OCI-LY1 (cell line): Measurements from ENCODE around the gene ADNP.

Source experiments
- H2AFZ ChIP-seq: fragments of 200-600 bp; sonication (generic), shearing (Covaris generic); 2 replicates; pipeline ENCODE4 v1.6.0; 2014; ENCODE audit warnings: antibody characterized with exemption, mild to moderate bottlenecking, low read length
- H3F3A ChIP-seq: fragments of 200-600 bp; sonication (generic), shearing (Covaris generic); 2 replicates; pipeline ENCODE4 v1.6.0; 2014; ENCODE audit warnings: mild to moderate bottlenecking, antibody characterized with exemption, low read length, moderate library complexity; ENCODE audit not compliant: insufficient read depth
- H3K27ac ChIP-seq: fragments of 200-600 bp; sonication (generic); 2 replicates; pipeline ENCODE4 v1.5.1; 2014; ENCODE audit warnings: low read length, mixed run types, mild to moderate bottlenecking, low read depth; ENCODE audit not compliant: poor library complexity, severe bottlenecking
- H3K27me3 ChIP-seq: fragments of 200-600 bp; sonication (generic); 2 replicates; pipeline ENCODE4 v1.6.0; 2014; ENCODE audit warnings: antibody characterized with exemption, mild to moderate bottlenecking, low read length, moderate library complexity; ENCODE audit not compliant: insufficient read depth
- H3K36me3 ChIP-seq: fragments of 200-600 bp; sonication (generic); 2 replicates; pipeline ENCODE4 v1.6.1; 2014; ENCODE audit warnings: mild to moderate bottlenecking, antibody characterized with exemption, low read length, moderate library complexity, mixed read lengths; ENCODE audit not compliant: insufficient read depth
- H3K4me1 ChIP-seq: fragments of 200-600 bp; sonication (generic); 2 replicates; pipeline ENCODE4 v1.5.1; 2014; ENCODE audit warnings: mild to moderate bottlenecking, low read length, moderate library complexity; ENCODE audit not compliant: insufficient read depth, severe bottlenecking
- H3K4me2 ChIP-seq: fragments of 200-600 bp; sonication (generic), shearing (Covaris generic); 2 replicates; pipeline ENCODE4 v1.6.1; 2014; ENCODE audit warnings: low read length
- H3K4me3 ChIP-seq: fragments of 200-600 bp; sonication (generic); 2 replicates; pipeline ENCODE4 v1.5.1; 2014; ENCODE audit warnings: low read length, low read depth, mild to moderate bottlenecking, mixed read lengths; ENCODE audit not compliant: poor library complexity, severe bottlenecking
- H3K79me2 ChIP-seq: fragments of 200-600 bp; shearing (Covaris generic); 2 replicates; pipeline ENCODE4 v1.6.1; 2016; ENCODE audit warnings: mixed run types, low read length, mixed read lengths; ENCODE audit not compliant: insufficient read depth
- H3K9ac ChIP-seq: fragments of 200-600 bp; sonication (generic), shearing (Covaris generic); 2 replicates; pipeline ENCODE4 v1.6.1; 2014; ENCODE audit warnings: mild to moderate bottlenecking, low read length, mixed read lengths
- H3K9me2 ChIP-seq: fragments of 200-600 bp; sonication (generic), shearing (Covaris generic); 2 replicates; pipeline ENCODE4 v1.6.1; 2014; ENCODE audit warnings: low read depth, mild to moderate bottlenecking, low read length, mixed read lengths
- H3K9me3 ChIP-seq: fragments of 200-600 bp; shearing (Covaris generic); 2 replicates; pipeline ENCODE4 v1.6.1; 2014; ENCODE audit warnings: low read length, mixed read lengths
- H4K20me1 ChIP-seq: fragments of 200-600 bp; sonication (generic), shearing (Covaris generic); 2 replicates; pipeline ENCODE4 v1.6.0; 2016; ENCODE audit warnings: mild to moderate bottlenecking, low read length; ENCODE audit not compliant: insufficient read depth
- EZH2 ChIP-seq: fragments of 200-600 bp; sonication (generic), shearing (Covaris generic); IDR thresholded peaks from 2 replicates; pipeline ENCODE4 v1.8.0; 2017; ENCODE audit warnings: borderline replicate concordance, mixed run types, mild to moderate bottlenecking, antibody characterized with exemption, low read length, moderate library complexity, mixed read lengths
- TF ChIP-seq, protein P1 (sequence below): fragments of 200-600 bp; sonication (generic), shearing (Covaris generic); IDR thresholded peaks from 2 replicates; pipeline ENCODE4 v1.5.1; 2017; ENCODE audit warnings: mild to moderate bottlenecking, antibody characterized with exemption, low read length, moderate library complexity, mixed read lengths

The ADNP gene

DNA sequence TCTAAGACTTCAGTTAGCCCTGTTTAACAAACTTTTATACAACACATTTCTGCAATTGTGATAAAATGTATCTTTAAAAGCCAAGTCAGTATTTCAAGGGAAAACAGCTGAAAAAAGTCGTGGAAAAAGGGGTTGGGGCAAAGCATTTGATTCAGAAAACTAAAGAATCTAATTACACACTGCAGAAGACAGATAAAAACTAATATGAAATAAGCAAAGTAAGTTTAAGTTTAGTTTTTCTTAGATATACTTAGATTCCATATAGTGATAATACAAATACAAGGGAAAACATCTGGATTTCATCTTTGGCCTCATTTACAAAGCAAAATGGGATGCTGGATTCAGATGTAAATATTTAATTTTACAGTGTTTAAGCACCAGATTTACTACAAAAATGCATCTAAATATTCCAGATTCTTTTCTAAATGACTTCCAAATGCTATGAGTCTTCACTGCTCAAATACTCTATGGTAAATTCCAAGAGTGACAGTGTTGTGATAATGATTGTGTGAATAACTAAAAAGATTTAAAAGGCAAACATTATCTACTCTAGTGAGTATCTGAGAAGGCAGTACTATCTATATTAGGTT is 1.5 kb upstream of the ADNP start:
- Histone ChIP-seq H4K20me1 (0 out of 2 replicates have a peak, but pooled peaks cover 2% of the 10 kb centered on the region), H3K4me3 (no peak overlapping the region), H3K9me2 (no peaks in the 10 kb centered on the region), H3F3A (peaks cover 15% of the 10 kb centered on the region; the same call in 1 of the 2 replicates), H2AFZ (no peak overlapping the region), H3K9me3 (no peaks in the 10 kb centered on the region), H3K4me2 (no peak overlapping the region), H3K4me1 (peaks cover 31% of the 10 kb centered on the region), H3K36me3 (peaks cover 73% of the 10 kb centered on the region), H3K79me2 (peaks cover 27% of the 10 kb centered on the region), H3K27ac (peak overlapping the region; percentile 92), H3K9ac (no peak overlapping the region), H3K27me3 (no peaks in the 10 kb centered on the region)
- TF ChIP-seq, protein P1, sequence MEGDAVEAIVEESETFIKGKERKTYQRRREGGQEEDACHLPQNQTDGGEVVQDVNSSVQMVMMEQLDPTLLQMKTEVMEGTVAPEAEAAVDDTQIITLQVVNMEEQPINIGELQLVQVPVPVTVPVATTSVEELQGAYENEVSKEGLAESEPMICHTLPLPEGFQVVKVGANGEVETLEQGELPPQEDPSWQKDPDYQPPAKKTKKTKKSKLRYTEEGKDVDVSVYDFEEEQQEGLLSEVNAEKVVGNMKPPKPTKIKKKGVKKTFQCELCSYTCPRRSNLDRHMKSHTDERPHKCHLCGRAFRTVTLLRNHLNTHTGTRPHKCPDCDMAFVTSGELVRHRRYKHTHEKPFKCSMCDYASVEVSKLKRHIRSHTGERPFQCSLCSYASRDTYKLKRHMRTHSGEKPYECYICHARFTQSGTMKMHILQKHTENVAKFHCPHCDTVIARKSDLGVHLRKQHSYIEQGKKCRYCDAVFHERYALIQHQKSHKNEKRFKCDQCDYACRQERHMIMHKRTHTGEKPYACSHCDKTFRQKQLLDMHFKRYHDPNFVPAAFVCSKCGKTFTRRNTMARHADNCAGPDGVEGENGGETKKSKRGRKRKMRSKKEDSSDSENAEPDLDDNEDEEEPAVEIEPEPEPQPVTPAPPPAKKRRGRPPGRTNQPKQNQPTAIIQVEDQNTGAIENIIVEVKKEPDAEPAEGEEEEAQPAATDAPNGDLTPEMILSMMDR, result no peak
- no peak for TF ChIP-seq EZH2

- Histone ChIP-seq H3K4me3 (peak overlapping the region; percentile 62), H3K9me3 (no peaks in the 10 kb centered on the region), H4K20me1 (0 out of 2 replicates have a peak, but pooled peaks cover 2% of the 10 kb centered on the region), H3K27ac (peak overlapping the region; percentile 92), H3K36me3 (peaks cover 75% of the 10 kb centered on the region), H3K9ac (peak overlapping the region; percentile 83), H3K4me2 (peak overlapping the region; percentile 84), H3K27me3 (no peaks in the 10 kb centered on the region), H2AFZ (no peak overlapping the region), H3K9me2 (no peaks in the 10 kb centered on the region), H3K79me2 (peaks cover 34% of the 10 kb centered on the region), H3F3A (peaks cover 15% of the 10 kb centered on the region; the same call in 1 of the 2 replicates), H3K4me1 (peaks cover 39% of the 10 kb centered on the region)
- TF ChIP-seq, protein P1, result no peak
- no peak for TF ChIP-seq EZH2
Measured at GRCh38 chr20:50932016-50932485, 814 bp upstream of the ADNP start.

DNA sequence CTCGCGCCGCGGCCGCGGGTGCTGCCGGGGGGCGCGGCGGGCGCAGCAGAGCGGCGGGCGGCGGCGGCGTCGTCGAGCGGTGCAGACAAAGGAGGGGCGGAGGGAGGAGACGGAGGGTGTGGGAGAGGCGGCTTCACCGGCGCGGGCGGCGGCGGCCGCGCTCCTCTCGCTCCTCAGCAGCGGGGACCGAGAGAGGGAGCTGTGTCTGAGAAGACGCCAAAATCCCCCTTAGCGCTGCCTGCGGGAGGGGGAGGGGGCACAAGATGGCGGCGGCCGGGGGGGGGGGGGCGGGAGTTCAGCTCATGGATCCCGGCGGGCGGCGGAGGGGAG is 296 bp downstream of the ADNP start:
- Histone ChIP-seq H3K9ac (peak overlapping the region; percentile 83), H3K36me3 (peaks cover 74% of the 10 kb centered on the region), H3K4me2 (peak overlapping the region; percentile 84; the same call in 1 of the 2 replicates), H3K9me2 (no peaks in the 10 kb centered on the region), H2AFZ (no peak overlapping the region), H3K27ac (peak overlapping the region; percentile 92), H4K20me1 (0 out of 2 replicates have a peak, but pooled peaks cover 5% of the 10 kb centered on the region), H3K9me3 (no peaks in the 10 kb centered on the region), H3K27me3 (no peaks in the 10 kb centered on the region), H3K4me1 (peaks cover 50% of the 10 kb centered on the region), H3K4me3 (peak overlapping the region; percentile 62), H3K79me2 (peaks cover 45% of the 10 kb centered on the region), H3F3A (0 out of 2 replicates have a peak, but pooled peaks cover 15% of the 10 kb centered on the region)
- TF ChIP-seq, protein P1, result no peak
- no peak for TF ChIP-seq EZH2
